GM19468 (cell line): Measurements from ENCODE around the gene STARD10.

Experiments
- ATAC-seq: cut with Tn5 transposase; IDR thresholded peaks from one replicate; pipeline ENCODE4 v1.9.1; 2021; ENCODE audit warnings: mild to moderate bottlenecking, moderate library complexity, moderate number of reproducible peaks; ENCODE audit not compliant: unreplicated experiment; ENCODE audit errors: extremely low read depth

The STARD10 gene

DNA sequence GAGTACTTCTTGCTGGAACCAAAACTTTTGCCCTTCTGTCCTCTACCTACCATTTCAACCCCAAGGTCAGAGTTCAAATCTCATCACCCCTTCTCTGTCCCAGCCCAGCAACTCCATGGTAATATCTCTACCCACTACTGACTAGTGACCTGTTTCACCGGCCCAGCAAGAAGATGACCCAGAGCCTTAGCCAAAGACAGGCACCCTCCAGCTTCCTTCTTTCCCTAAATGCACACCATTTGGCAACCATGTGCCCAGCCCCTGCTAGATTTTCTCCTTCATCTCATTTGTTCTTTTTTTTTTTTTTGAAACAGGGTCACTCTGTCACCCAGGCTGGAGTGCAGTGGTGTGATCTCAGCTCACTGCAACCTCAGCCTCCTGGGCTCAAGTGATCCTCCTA lies 56.5 kb downstream of the STARD10 start:
- no peak for ATAC-seq

DNA sequence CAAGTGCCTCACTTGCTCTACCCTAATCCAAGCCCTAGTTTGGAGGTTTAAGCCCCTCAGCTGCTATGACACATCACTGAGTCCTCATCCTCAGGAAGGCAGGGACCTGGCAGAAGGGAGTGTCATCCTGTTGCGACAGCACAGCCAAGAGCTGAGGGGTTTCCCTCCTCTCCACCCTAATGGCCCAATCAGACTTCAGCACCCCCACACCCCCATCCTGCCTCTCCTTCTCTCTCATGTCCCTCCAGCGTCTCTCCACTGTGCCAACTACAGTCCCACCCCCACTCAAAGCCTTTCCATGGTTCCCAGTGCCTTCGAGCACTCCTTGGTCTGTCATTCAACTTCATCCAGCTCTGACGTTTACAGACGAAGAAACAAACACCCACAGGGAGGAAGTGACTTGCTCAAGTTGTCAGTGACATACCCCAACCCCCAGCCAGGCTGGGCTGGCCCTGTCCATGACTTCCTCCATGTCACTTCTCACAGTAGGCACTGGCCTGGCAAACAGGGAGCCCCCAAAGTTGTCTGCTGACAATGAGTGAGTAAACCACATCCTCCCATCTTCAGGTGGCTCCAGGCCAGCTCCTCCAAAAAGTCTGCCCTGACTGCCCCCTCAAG lies 57.3 kb downstream of the STARD10 start:
- no peak for ATAC-seq

DNA sequence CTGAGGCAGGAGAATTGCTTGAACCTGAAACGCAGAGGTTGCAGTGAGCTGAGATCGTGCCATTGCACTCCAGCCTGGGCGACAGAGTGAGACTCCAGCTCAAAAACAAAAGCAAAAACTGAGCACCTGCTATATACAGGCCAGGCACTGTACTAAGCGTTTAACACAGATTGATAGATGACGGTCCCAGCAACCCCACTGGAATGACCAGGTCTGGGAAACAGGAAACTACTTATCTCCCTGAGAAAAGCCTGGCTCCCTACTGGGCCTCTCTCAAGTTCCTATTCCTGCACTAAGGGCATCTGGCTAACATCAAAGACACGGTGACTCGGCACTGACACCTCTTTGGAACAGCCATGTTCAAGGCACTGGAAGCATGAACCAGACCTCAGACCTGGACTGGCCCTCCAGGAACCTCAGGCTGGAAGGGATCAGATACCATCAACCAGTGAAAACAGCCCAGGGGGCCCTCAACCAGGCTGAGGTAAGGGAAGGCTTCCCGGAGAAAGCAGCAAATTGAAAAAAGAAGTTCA lies 58.3 kb downstream of the STARD10 start:
- no peak for ATAC-seq

DNA sequence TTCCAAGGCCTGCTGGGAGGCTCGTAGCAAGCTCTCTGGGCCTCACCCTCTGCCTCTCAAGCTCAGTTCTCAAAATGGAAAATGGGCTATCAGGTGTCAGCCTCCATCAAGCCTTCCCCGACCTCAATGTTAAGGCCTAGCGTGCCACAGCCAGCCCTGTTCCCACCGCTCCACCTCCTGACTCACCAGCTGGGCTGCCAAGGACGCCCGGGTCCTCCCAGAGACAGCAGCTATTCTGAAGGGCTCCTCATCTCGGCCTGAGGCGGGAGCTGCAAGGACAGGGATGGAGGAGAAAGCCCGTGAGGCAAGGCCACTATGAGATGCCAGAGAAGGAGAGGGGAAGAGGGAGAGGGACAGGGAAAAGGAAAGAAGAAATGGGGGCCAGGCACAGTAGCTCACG lies 61.5 kb downstream of the STARD10 start:
- no peak for ATAC-seq

DNA sequence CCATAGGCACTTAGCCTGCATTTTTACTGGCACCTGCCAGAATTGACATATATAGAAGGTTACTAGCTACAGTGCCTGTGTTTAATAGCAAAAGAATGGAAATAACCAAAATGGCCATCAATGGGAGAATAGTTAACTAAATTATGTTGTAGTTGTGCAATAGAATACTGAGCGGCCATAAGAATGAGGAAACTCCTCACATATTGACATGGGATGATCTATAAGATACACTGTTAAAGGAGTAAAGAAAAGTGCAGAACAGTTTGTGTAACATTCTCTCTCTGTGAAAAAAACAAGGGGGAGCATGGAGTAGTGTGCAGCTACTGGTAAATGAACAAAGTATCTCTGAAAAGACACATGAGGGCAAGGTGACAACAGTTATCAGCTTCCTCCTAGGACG lies 63.1 kb downstream of the STARD10 start:
- no peak for ATAC-seq

DNA sequence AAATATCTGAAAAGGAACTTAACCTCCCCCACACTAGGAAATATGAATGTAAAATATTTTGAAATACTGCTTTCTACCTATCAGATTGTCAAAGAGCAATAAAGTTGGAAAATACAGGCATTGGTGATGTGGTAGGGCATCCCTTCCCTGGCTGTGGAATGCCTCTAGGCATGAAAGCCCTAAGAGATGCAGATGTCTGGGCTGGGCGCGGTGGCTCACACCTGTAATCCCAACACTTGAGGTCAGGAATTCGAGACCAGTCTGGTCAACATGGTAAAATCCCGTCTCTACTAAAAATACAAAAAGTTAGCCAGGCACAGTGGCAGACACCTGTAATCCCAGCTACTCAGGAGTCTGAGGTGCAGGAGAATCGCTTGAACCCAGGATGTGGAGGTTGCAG lies 63.6 kb downstream of the STARD10 start:
- ATAC-seq = no peak

DNA sequence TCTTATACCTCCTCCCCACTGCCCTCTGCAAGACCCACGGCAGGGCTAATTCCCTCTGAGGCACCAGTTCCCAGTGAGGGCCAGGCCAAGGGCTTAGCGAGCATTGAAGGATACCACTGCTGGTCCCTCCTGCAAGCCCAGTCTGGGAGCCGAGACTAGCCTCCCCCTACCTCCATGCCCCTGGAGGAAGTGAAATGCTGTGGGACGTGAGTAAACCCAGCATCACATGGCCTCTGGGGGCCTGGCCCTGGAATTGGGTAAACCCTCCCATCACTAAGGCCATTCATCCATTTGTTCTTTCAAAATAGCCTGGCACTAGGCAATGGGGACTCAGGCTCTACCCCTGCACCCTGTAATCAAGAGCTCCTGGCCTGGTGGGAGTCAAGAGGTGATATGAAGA lies 66.3 kb downstream of the STARD10 start:
- ATAC-seq = no peak

DNA sequence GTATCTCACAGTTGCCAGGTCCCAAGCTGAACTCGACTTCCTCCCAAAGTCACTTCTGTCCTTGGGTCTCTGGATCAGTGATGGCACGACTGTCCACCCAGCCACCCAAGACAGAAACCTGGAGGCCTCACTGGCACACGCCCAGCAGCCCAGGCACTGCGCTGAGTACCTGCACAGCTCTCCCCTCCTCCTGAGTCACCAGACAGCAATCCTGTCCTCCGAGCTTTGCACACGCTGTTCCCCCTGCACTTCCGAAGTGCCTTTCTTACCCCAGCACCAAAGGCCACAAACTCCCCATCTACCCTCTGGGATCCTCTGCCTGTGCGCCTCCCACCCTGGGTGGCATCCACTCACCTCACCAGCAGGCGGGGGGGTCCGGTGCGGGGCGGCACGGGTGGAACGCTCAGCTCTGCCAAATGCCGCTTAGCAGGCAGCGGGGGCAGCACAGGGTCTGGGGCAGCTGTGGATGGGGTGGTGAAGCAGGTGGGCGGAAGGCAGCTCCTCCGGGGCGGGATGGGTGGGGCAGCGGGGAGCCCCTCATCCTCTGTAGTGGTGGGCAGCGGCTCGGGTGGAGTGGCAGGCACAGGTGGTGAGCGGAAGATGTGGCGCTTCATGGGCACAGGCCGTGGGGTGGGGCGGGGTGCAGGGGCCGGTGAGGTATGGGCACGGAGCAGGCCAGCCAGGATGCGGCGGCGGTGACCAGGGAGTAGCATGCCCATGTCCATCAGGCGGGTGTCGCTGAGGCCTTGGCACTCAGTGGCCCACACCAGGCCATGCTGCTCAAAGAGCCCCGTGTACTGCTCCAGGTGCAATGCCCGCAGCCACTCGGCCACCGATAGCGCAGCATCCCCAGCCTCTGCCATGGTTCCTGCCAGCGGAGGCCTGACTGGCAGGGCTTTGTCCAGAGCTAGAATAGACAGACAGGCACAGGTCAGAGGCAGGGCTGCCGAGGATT lies 67.3 kb downstream of the STARD10 start:
- ATAC-seq = no peak

DNA sequence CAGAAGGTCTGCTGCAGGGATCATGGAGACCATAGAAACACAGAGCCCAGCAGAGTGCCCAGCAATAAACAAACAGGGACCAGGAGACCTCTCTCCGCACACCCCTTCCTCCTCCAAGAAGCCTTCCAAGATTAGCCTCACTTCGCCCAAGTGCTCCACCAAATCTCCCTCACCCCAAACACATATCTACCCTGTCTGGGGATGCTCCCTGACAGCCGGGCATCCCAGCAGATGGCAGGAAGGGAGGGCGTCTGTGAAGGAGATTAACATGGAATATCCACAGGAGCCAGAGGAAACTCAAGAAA lies 68.2 kb downstream of the STARD10 start:
- ATAC-seq = no peak

DNA sequence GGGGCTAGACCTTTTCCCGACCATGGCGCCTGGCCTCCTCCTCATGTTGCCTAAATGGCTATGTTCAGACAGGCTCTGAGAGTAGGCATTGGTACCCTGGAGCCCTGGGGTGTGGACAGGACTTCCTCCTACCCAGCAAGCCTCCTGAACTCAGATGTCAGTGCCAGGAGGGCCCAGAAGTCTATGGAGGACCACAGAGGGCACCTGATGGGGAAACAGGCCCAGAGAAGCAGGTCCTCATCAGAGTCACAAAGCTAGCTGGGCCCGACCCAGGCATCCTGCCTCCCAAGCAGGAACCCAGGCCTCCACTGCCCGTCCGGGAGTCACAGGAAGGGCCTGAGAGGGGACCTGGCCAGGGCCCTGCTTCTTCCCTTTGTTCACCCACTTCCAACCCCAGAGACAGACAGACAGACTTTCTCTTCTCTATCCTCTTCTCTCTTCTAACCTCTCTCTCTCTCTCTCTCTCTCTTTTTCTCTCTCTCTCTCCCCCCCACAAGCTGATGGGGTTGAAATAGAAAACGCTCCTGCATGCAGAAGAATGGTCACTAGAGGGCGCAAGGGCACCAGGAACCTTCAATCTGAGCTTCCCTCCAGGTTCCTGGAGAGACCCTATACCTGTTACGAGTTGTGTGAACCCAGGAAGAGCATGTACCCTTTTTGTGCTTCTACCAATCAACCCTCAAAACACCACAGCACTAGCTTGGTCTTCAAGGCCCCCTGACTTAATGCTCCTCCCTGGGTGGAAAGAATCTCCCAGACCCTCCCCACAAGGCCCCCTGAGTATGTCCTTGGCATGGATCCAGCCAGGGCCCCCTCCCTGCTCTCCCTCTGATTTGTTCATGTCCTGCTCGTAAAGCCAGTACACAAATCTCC lies 68.8 kb downstream of the STARD10 start:
- no peak for ATAC-seq

DNA sequence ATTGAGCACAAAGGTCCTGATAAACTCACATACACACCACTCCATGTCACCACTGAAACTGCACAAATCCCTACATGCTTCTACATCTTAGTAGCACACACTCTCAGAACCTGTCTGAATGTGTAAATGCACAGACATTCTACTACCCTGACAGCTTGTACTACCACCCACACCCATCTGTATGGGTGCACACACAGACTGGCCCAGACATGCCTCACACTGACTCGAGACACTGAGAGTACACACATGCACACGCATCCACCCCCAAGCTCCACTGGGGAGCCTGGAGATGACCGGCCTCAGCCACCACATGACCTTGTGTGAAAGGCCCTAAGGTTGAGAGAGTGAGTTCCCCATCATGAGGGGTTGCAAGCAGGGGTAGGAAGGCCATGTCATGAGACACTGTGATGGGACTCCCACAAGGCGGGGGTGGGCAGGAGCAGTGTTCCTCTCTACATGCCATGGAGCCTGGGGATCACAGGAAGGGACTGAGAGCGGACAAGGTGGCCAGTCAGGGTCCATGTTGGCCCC lies 69.8 kb downstream of the STARD10 start:
- no peak for ATAC-seq

DNA sequence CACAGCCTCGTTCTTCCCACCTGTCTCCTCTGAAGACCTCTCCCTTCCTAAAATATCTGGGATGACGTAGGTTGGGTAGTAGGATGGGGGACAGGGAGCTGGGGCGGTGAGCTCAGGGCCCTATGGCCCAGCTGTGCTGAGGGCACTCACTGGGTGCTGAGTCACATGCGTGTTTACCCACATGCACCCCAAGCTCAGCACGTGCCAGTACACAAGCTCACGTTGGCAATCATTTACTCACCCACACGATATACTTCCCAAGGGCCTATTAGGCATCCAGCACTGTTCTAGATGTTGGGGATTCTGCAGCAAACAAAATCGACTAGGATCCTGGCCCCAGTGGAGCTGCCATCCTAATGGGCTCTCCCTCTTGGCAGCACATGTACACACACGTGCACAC lies 70.3 kb downstream of the STARD10 start:
- ATAC-seq = no peak

DNA sequence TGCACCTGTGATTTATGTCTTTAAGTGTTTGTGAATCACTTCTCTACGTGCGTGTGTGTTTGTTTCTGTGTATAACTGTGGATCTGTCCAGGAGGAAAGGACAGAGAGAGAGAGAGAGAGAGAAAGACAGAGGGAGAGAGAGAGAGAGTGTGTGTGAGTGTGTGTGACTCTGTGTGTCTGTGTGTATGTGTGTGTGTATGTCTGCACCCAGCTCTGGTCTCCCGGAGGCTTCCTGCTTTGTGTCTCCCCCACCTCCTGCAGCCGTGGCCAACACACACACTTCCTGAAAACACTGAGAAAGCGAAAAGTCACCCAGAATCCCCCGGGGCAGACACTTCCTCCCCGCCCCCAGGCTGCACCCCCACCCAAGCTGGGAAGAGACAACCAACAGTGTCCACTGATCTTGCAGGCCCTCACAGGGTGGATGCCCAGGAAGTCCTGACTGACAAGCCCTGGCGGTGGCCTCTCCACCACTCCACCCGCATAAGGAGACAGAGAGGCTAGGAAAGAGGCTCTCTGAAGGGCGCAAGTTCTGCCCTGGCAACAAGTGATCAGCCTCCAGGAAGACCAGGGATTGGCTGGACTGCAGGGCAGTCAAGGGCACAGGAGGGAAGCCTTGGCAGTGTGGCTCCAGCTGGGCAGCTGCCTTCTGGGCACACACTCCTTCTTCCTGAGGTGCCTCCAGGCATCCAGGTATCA lies 71.6 kb downstream of the STARD10 start:
- no peak for ATAC-seq

DNA sequence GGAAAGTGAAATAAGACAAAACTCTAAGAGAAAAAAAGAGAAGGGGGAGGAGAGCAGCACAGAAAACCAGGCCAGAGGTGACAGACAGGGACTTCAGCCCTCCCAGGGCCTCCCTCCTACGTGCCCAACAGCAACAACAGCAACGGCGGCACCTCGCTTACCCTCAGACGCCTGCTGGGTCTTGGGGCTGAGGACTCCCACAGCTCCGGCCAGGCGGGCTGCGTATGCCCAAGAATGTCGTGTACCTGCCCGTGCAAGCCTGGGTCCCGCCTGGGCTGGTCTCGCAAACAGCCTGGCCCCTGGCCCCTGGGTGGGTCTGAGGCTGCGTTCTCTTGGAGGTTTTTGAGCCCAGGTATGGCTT lies 72.2 kb downstream of the STARD10 start:
- ATAC-seq = no peak

DNA sequence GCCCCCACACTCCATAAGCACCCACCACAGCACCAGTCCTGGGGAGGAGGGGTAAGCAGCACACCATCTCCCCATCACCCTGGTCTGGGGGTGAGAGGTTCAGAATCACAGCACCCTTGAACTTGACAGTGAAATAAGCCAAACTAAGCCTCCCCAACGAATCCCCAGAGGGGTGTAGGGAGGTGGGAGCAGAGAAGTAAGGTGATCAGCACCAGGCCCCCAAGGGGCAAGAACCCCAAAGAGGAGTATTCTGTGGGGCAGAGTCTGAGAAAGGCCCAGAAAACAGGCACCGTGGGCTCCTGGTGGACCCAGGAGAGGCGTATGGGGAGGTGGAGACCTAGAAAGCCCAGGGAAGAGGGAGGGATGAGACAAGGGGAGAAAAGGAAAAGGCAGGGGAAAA lies 72.6 kb downstream of the STARD10 start:
- ATAC-seq = no peak

DNA sequence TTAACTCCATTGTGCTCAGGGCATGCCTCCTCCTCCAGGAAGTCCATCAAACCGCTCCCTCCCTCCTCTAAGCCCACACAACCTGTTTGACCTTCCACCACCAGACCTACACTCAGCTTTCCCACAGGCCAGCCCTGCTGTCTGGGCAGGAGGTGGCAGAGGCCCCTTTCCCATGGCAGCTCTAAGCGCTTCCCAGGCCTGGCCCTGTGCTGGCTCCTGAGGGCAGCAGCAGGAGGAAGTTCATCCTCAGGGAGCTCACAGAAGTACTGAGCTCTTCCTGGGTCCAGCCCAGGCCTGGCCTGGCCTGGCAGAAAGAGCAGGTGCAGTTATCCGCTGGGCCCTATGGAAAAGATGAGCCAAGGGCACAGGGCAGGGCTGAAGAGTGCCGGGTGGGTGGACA lies 73.1 kb downstream of the STARD10 start:
- ATAC-seq = no peak

DNA sequence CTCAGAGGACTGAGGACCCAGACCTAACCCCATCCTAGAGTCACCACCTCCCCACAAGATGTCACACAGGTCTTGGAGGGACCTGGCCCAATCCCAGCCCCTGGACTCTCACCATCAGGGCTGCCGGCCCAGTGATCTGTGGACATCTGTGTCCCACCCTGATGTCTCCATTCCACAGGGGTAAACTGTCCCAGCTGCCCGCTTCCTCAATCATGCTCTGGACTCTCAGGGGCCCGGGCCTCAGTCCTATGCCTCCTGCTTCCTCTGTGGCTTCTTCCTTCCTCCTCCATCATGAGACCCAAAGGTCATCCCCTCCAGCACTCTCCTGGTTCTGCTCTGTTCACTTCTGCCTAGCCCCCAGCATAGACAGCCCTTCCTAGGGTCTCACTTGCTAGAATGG lies 73.8 kb downstream of the STARD10 start:
- no peak for ATAC-seq

DNA sequence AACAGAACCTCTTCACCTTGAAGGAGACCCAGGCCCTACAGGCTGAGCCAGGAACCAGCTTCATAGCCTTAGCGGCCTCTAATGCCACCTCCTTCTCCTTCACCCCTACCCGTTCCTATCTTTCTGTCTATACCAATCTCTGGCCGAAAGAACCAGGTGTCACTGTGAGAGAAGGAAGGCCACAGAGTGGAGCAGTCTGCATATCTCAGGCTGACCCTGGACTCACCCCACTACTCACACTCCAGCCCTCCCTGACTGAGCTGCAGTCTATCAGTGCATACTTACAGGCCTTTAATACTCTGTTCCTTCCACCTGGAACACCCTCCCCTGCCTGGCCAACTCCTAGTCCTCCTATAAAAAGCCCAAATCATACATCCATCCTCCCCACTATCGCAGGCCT lies 74.3 kb downstream of the STARD10 start:
- no peak for ATAC-seq

DNA sequence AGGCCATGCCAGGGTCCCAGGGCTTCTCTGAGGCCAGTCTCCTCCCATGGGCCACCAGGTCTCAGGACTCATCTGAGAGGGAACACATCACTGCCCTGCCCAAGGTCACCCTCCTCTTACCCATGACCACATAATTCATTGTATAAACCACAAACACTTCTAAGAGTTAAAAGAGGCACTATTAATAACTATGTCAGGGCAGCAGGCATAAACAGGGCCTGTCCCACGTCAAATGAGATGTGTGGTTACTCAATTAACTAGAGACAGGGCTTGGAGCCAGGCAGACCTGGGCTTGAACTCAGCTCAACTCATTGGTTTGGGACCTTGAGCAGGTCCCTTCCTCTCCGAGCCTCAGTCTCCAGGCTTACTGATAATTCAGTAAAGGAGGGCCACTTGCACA lies 74.7 kb downstream of the STARD10 start:
- no peak for ATAC-seq

DNA sequence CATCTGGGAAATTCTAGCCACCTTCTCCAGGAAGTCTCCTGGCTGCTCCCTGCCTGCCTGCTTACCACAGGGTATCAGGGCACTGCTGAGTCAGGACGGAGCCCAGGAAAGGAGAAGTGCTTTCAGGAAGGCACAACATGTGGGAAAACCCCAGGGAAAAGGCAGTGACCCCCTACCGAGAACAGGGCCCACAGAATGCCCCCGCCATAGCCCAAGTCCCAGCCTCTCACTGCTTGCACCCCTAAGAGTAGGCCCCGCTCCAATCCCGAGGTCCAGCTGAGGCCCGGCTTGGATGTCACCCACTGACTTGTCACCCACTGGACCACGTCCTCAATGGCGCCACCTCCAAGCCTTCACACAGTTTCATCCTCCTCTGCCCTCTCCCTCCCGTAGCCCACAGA lies 75.7 kb downstream of the STARD10 start:
- ATAC-seq = no peak
